Omental fat pad (tissue), 4 donors: Measurements from ENCODE around the gene CCDC124. TPM values are rescaled to one million over a fixed set of nuclear protein-coding genes. Genes with fewer than 3 reads are reported as not detected.

Experiments
- ATAC-seq: fragments of 150-250 bp; one replicate; pipeline ENCODE4 v1.9.1; 2016; ENCODE audit warnings: mild to moderate bottlenecking, moderate library complexity; ENCODE audit not compliant: low FRiP score
- DNase-seq: peaks from one replicate; pipeline ENCODE4 v3.0.0-alpha.2; 2019; ENCODE audit warnings: low spot score
- CTCF ChIP-seq, 3 donors: fragments of 450-650 bp; IDR thresholded peaks; one replicate each; pipeline ENCODE4 v1.5.1; 2016 to 2017; ENCODE audit warnings: antibody characterized with exemption in 3 of 3, mild to moderate bottlenecking in 3 of 3, moderate library complexity in 2 of 3
- total RNA-seq, 4 donors: library from RNA; depleted of rRNA; stranded (reverse); fragments of >200 nt; gene quantifications; one replicate each; pipeline ENCODE4 v1.1.0, GENCODE V29; 2016

Gene CCDC124
- total RNA-seq, 4 donors from 2014 or later, result 34.7 to 73.4 (median 49.5) TPM

GRCh38 chr19:17922138-17922537, 10.7 kb upstream of the CCDC124 start:
- DNase-seq (no peak), ATAC-seq (no peak)
- no peak for TF ChIP-seq CTCF (IDR thresholded peaks at IDR 0.05)

DNA sequence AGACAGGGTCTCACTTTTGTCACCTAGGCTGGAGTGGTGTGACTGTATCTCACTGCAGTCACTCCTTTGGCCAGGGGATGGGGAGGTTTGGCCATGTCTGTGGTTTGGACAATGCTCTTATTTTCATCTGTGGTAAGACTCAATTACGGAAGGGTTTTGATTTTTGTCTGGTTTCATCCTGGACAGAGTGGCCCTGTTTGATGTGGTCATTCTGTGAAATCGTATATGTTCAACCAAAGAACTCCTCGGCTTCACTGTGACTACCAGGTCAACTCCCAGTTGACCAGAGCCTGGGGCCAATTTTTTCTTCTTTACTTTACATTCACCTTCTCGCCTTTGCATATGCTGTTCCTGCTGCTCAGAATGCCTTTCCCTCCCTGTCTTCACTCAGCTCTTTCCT, 6.8 kb upstream of the CCDC124 start:
- ATAC-seq (no peak), DNase-seq (no peak)
- no peak for TF ChIP-seq CTCF (IDR thresholded peaks at IDR 0.05)

GRCh38 chr19:17929056-17929455, 3.8 kb upstream of the CCDC124 start:
- ATAC-seq (no peak), DNase-seq (no peak)
- no peak for TF ChIP-seq CTCF (IDR thresholded peaks at IDR 0.05)

- DNase-seq (no peak), ATAC-seq (peak; percentile 37)
- no peak for TF ChIP-seq CTCF (IDR thresholded peaks at IDR 0.05)
These were observed 1.2 kb upstream of the CCDC124 start for GRCh38 chr19:17931532-17932191.

DNA sequence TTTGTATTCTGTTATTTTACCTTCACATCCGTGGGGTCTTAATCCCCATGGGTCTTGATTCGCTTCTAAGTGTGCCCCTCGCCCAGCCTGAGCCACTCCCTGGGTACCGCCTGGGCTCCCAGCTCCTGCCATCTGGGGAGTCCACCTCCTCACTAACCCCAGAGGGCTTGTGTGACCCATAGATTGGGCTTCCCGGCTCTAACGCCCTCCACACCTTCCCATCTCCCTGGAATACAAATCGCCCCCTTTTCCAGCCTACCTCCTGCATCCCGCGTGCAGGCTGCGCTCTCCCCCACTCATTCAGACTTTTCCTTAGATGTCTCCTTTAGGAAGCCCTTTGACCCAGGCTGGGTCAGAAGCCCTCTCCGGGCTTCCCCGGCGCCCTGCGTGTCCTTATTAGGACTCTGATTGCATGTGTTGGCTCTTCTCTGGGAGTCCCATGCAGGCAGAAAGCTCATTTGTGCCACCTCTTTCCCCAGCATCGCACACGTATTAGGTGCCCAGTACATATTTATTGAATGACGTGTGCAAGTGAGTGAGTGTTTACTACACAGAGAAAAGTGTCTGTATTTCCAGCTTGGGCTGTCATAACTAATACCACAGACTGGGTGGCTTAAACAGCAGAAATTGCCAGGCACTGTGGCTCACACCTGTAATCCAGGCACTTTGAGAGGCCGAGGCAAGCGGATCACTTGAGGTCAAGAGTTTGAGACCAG, 757 bp downstream of the CCDC124 start:
- TF ChIP-seq CTCF (IDR thresholded peaks at IDR 0.05), result no peak
- peak; percentile 25 for ATAC-seq
- DNase-seq, result no peak

- DNase-seq, result no peak
- no peak for TF ChIP-seq CTCF (IDR thresholded peaks at IDR 0.05)
- ATAC-seq, result no peak
These were observed 3.6 kb downstream of the CCDC124 start for GRCh38 chr19:17936379-17936778.
